Measurements from ENCODE around the gene TSPEAR. TPM values are rescaled to one million over a fixed set of nuclear protein-coding genes. Genes with fewer than 3 reads are reported as not detected.

TSPEAR gene
- total and polyA plus RNA-seq, 7 donors: not detected

- no peak within 1 kb of the TSS for H3K27ac ChIP-seq
- intact Hi-C loops (cut with DNase I): no loop called here
- H3K4me1 ChIP-seq: no peaks in the 10 kb centered on the region
- H3K4me3 ChIP-seq: no peak within 1 kb of the TSS
- peaks cover 0 to 33% (median 14%) of the 10 kb centered on the region in 3 donors for H3K27me3 ChIP-seq (ENCODE audit: insufficient read depth in 3 of 3, low read length in 2 of 3)
- peaks cover 2% of the 10 kb centered on the region for H3K9me3 ChIP-seq
- no peaks in the 10 kb centered on the region for H3K36me3 ChIP-seq (ENCODE audit: insufficient read depth in 1 of 2, low read depth in 1 of 2)
- DNase-seq: no peak
- TF ChIP-seq CTCF (IDR thresholded peaks at IDR 0.05): no peak
- no peak for ATAC-seq
- WGBS, 3 donors: 24 to 38% (median 25%) methylated on average over 14 to 21 of the region's 21 CpGs
Observed at GRCh38 chr21:44637018-44637850, 74.1 kb downstream of the TSPEAR start, which contains the start of gene KRTAP10-10. Gene KRTAP10-10 (plus strand): TSS chr21:44637356. CDS start chr21:44637418, 62 bp downstream.

GRCh38 chr21:44636209-44637017, 75.0 kb downstream of the TSPEAR start:
- Histone ChIP-seq H3K27me3 (ENCODE audit: insufficient read depth in 3 of 3, low read length in 2 of 3) (peaks cover 0 to 33% (median 14%) of the 10 kb centered on the region in 3 donors), H3K36me3 (ENCODE audit: insufficient read depth in 1 of 2, low read depth in 1 of 2) (no peaks in the 10 kb centered on the region), H3K27ac (no peak overlapping the region), H3K9me3 (peaks cover 6% of the 10 kb centered on the region), H3K4me1 (no peaks in the 10 kb centered on the region), H3K4me3 (no peak overlapping the region)
- no peak for DNase-seq
- 75 to 76% (median 75%) methylated on average over 15 of the region's 15 CpGs for WGBS, 3 donors
- intact Hi-C loops (cut with DNase I): no loop called here
- TF ChIP-seq CTCF (IDR thresholded peaks at IDR 0.05): no peak
- ATAC-seq: no peak

GRCh38 chr21:44632067-44632466, 79.3 kb downstream of the TSPEAR start:
- Histone ChIP-seq H3K4me3 (no peak overlapping the region), H3K27ac (no peak overlapping the region), H3K9me3 (peaks cover 6% of the 10 kb centered on the region), H3K4me1 (no peaks in the 10 kb centered on the region), H3K36me3 (ENCODE audit: insufficient read depth in 1 of 2, low read depth in 1 of 2) (no peaks in the 10 kb centered on the region), H3K27me3 (ENCODE audit: insufficient read depth in 3 of 3, low read length in 2 of 3) (peaks cover 0 to 24% (median 4%) of the 10 kb centered on the region in 3 donors)
- 78 to 97% (median 83%) methylated on average over 1 of the region's 1 CpG for WGBS, 3 donors
- ATAC-seq (no peak), DNase-seq (no peak)
- no peak for TF ChIP-seq CTCF (IDR thresholded peaks at IDR 0.05)
- intact Hi-C loops (cut with DNase I): no loop called here

- no peak for DNase-seq
- intact Hi-C loops (cut with DNase I): no loop called here
- H3K4me3 ChIP-seq: no peak overlapping the region
Observed at GRCh38 chr21:44630440-44630839, 80.9 kb downstream of the TSPEAR start.

More at GRCh38 chr21:44630440-44630839, 80.9 kb downstream of the TSPEAR start:
- 73 to 80% (median 75%) methylated on average over 2 of the region's 2 CpGs for WGBS, 3 donors
- Histone ChIP-seq H3K4me1 (no peaks in the 10 kb centered on the region), H3K27ac (no peak overlapping the region), H3K9me3 (peaks cover 6% of the 10 kb centered on the region), H3K27me3 (ENCODE audit: insufficient read depth in 3 of 3, low read length in 2 of 3) (peaks cover 0 to 22% (median 0%) of the 10 kb centered on the region in 3 donors), H3K36me3 (ENCODE audit: insufficient read depth in 1 of 2, low read depth in 1 of 2) (no peaks in the 10 kb centered on the region)
- no peak for ATAC-seq
- no peak for TF ChIP-seq CTCF (IDR thresholded peaks at IDR 0.05)

All from psoas muscle (tissue), 8 donors.